GM19455 (cell line): ENCODE data around the gene CLDN12.

Experiments used
- ATAC-seq: cut with Tn5 transposase; IDR thresholded peaks from one replicate; pipeline ENCODE4 v1.9.1; 2021; ENCODE audit not compliant: unreplicated experiment

The CLDN12 gene

GRCh38 chr7:90403174-90404113, at the start of gene CLDN12:
Gene CLDN12 (plus strand): TSS chr7:90403461. CDS start chr7:90412677, 9,216 bp downstream.
- peak; percentile 95 for ATAC-seq

GRCh38 chr7:90383422-90383821, 19.8 kb upstream of the CLDN12 start:
- no peak for ATAC-seq

GRCh38 chr7:90383861-90384260, 19.4 kb upstream of the CLDN12 start:
- no peak for ATAC-seq

GRCh38 chr7:90384433-90384832, 18.8 kb upstream of the CLDN12 start:
- no peak for ATAC-seq

GRCh38 chr7:90387470-90388240, 15.6 kb upstream of the CLDN12 start:
- ATAC-seq, result no peak

GRCh38 chr7:90390926-90391325, 12.3 kb upstream of the CLDN12 start:
- no peak for ATAC-seq

- ATAC-seq, result no peak
Measured at GRCh38 chr7:90391488-90391887, 11.8 kb upstream of the CLDN12 start.

- ATAC-seq, result no peak
Measured at GRCh38 chr7:90396420-90396819, 6.8 kb upstream of the CLDN12 start.

GRCh38 chr7:90401989-90402388, 1.3 kb upstream of the CLDN12 start:
- ATAC-seq, result no peak

- peak; percentile 13 for ATAC-seq
Measured at GRCh38 chr7:90402785-90403173, 482 bp upstream of the CLDN12 start.

GRCh38 chr7:90404777-90405176, 1.5 kb downstream of the CLDN12 start:
- no peak for ATAC-seq

GRCh38 chr7:90407484-90407821, 4.2 kb downstream of the CLDN12 start:
- no peak for ATAC-seq

GRCh38 chr7:90408142-90408541, 4.9 kb downstream of the CLDN12 start:
- ATAC-seq, result no peak

GRCh38 chr7:90409667-90410066, 6.4 kb downstream of the CLDN12 start:
- ATAC-seq, result no peak

- no peak for ATAC-seq
Measured at GRCh38 chr7:90411510-90411909, 8.2 kb downstream of the CLDN12 start.

- ATAC-seq, result no peak
Measured at GRCh38 chr7:90412458-90413184, 9.4 kb downstream of the CLDN12 start.

GRCh38 chr7:90413185-90413528, 9.9 kb downstream of the CLDN12 start:
- no peak for ATAC-seq

- no peak for ATAC-seq
Measured at GRCh38 chr7:90421651-90422050, 18.4 kb downstream of the CLDN12 start.

GRCh38 chr7:90424720-90425119, 21.5 kb downstream of the CLDN12 start:
- ATAC-seq, result peak; percentile 93

GRCh38 chr7:90425376-90425775, 22.1 kb downstream of the CLDN12 start:
- ATAC-seq, result no peak

- ATAC-seq, result no peak
Measured at GRCh38 chr7:90430614-90431460, 27.6 kb downstream of the CLDN12 start.
